HG02571 (cell line): ENCODE results near the gene CALU.

Source experiments
- ATAC-seq: cut with Tn5 transposase; IDR thresholded peaks from one replicate; pipeline ENCODE4 v1.9.1; 2021; ENCODE audit warnings: mild to moderate bottlenecking, moderate library complexity; ENCODE audit not compliant: unreplicated experiment

Gene CALU

GRCh38 chr7:128807191-128807590 is 68.0 kb downstream of the CALU start:
- no peak for ATAC-seq

DNA sequence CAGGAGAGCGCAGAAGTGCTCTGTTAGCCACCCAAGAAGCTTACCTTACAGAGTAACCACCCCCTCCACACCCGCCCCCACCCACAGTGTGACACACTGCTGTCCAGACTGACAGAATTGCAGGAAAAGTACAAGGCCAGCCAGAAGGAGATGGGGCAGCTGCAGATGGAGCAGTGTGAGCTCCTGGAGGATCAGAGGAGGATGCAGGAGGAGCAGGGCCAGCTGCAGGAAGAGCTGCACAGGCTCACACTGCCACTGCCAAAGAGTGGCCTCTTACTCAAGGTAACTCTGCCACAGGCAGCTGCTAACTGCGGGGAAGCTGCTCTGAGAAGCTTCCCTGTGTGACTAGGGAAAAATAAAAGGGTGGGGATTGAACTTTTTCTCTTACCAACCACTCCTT is 70.2 kb downstream of the CALU start:
- ATAC-seq = no peak

GRCh38 chr7:128810473-128810872 is 71.3 kb downstream of the CALU start:
- ATAC-seq = no peak

DNA sequence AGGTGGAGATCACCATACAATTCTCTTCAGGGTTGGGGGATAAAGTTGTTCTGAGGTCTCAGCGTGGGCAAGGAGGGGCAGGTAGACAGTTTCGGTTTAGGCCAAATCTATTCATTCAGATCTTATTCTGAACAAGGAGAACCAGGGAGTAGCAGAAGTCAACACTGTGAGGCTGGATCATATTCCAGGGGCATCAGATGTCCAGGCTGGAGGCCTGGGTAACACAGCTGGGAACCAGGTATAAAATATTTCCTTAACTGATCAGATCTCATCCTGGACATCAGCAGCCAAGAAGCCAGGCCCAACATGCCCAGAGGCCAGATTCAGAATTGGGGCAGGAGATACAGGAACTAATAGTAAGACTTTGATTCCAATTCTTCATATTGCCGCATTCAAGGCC is 71.8 kb downstream of the CALU start:
- no peak for ATAC-seq

DNA sequence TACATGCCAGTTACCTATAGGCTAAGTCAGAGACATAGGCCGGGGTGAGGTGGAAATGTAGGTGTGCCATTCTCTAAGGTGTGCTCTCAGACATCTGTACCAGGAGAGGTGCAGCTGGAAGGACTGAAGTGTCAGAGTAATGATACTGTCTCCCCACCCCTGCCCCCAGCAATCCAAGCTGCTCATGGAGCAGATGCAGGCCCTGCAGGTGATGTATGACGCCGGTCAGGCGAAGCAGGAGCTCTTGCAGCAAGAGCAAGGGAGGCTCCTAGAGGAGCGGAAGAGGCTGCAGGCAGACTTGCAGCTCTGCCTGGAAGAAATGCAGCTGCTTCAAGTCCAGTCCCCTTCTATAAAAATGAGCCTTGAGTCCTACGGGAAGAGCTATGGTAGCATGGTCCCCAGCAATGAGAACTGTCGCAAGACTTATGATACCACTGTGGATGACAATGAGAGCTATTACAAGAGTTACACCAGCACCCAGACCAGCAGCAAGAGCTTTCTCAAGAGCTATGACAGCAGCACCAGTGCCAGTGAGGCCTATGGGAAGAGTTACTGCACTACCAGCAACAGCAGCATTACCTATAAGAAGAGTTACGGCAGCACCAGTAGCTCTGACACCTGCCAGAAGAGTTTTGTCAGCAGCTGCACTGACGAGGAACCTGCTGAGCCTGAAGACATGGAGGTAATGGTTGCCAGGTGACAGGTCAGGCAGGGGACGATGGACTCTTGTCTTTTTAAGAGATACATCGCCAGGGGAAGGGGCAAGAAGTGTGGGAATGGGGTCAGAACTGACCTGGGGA is 72.7 kb downstream of the CALU start:
- no peak for ATAC-seq

- ATAC-seq = no peak
Measured at GRCh38 chr7:128812514-128813168, 73.5 kb downstream of the CALU start.

GRCh38 chr7:128814499-128814898 is 75.3 kb downstream of the CALU start:
- ATAC-seq = no peak

DNA sequence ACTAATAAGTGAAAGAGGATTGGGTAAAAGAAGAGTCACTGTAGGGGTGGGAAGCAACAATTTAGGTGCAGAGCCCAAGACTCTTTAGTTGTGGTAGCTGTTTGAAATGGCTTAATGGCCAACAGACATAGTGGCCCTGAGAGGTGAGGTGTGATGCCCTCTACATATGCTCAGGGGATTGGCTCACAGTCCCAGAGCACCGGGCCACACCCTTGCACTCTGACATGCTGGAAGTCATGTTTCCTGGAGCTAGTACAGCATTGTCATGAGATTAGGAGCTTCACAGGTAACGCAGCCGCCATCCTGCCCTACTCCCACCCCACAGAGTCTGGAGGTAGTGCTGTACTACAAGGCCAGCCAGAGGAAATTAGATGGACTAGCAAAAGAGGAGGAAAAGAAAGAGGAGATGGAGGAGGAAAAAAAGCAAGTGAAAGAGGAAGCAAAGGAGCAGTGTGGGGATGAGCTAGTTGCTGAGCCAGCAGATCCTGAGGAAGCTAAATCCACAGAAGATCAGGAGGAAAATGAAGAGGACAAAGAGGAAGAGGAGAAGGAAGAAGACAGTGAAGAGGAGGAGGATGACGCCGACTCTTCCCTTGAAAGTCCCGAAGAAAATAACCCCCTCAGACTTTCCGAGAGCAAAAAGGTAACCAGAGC is 76.3 kb downstream of the CALU start:
- ATAC-seq = no peak

DNA sequence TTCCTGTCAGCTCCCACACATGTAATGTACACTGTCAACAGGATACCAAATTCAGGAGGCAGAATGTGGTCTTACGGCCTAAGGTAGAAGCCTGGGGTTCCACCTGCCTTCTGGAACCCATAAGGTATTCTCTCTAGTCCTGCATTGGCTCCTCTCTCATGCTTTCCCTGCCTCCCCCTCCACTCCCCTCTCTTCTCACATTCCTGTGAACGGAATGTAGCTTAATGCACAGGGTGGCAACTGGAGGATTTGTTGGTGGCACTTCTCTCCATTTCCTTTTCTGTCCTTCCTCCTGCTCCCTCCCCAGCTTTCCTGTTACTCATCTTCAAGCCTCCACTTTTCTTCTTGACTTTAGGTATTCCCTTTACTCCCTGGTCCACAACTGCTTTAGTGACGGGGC is 79.5 kb downstream of the CALU start:
- ATAC-seq = no peak
